GM18520 (cell line): Measurements from ENCODE around the gene NHERF2.
"Not testable (repeated sequence)": the region's sequence is repeated elsewhere in the genome, so short reads cannot be mapped to it uniquely, and the experiment has no call there.

ENCODE experiments used
- ATAC-seq: cut with Tn5 transposase; IDR thresholded peaks from one replicate; pipeline ENCODE4 v1.9.1; 2021; ENCODE audit not compliant: unreplicated experiment

NHERF2 gene

DNA sequence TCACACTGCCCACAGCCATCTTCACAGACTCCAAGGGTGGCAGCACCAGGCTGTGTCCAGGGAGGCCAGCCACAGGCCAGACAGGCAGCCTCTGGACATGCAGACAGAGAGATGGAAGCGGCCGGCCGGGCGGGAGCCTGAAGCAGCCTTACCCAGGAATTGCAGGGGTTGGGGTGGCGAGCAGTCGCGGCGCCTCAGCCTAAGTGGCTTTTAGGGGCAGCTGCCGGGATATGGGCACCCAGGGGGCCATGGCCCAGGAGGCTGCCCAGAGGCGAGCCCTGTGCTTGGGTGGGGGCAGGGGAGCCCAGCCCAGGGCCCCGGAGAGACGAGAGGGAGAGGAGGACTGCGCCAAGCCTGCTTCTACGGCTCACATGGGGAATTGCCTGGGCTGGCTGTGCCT lies 1.5 kb upstream of the NHERF2 start:
- no peak for ATAC-seq

DNA sequence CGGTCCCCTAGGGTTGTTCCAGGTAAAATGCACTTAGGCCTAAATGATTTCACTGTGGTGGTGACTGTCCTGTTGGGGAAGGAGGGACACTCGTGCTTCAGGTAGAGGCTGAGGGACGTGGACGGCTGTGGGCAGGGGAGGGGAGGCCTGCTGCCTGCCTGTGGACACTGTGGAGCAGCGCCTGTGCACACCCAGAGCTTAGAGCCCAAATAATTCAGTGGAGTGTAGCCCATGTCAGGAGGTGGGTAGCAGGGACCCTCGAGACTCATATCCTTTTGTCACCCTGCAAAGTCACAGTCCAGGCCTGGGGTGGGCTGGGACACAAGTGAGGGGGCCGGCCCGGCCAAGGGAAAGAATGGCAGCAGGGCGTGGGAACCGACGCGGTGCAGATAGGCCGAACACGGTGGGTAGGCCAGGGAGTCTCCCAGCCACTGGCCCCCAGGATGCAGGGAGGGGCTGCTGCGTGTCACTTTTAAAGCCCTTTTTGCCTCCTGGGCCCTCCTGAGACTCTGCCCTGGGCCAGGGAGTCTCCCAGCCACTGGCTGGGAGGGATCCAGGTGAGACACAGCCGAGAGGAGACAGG lies 733 bp upstream of the NHERF2 start:
- no peak for ATAC-seq

DNA sequence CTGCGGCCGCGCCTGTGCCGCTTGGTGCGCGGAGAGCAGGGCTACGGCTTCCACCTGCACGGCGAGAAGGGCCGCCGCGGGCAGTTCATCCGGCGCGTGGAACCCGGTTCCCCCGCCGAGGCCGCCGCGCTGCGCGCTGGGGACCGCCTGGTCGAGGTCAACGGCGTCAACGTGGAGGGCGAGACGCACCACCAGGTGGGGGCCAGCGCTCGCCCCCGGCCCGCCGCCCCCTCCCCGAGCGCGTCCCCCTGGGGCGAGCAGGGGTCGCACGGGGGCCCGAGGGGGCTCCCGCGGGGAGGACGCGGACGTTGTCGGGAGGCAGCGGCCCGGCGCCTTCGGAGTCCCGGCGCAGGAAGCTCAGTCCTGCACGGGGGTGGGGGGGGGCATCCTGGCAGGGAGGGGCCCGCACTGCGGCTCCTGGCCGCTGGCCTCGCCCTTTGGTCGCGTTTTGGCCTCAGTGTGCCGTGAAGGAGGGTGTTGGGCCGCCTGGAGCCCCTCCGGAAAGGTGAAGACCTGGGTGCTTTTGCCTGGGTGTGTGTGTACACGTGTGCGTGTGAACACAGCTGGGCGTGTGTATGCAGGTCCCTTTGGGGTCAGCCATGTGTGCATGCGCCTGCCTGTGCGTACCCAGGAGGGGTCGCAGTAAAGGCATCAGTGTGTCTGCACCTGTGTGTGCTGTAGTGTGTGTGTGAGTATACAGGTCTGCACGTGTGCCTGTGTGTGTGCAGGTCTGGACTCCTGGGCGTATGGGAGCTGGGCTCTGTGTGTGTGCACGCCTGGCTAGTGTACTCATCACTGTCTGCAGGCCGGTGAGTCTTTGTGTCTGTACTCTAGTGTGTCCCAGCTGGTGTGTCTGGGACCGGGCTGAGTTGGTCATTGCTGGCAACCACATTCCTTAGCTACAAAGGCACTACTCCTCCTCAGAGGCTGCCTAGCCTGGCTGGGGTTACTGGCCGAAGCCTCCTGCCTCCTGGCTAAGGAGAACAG lies 615 bp downstream of the NHERF2 start:
- no peak for ATAC-seq

DNA sequence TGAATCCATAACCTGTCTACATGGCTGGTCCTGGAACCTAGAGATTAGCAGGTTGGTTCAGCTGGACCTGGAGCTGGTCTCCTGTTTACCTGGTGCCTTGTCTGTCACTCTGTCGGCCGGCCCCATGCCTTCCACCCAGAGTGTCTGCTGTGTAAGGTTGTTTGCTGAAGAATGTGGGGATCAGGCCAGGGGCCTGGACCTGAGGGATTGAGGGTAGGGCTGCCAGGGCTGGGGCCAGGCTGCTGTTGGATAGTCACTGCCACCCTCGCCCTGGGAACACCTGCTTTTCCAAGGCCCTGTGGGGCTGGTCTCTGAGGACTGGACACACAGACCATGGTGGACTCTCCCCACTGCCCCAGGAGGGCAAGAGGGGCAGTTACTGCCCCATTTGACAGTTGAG lies 1.4 kb downstream of the NHERF2 start:
- ATAC-seq: no peak

DNA sequence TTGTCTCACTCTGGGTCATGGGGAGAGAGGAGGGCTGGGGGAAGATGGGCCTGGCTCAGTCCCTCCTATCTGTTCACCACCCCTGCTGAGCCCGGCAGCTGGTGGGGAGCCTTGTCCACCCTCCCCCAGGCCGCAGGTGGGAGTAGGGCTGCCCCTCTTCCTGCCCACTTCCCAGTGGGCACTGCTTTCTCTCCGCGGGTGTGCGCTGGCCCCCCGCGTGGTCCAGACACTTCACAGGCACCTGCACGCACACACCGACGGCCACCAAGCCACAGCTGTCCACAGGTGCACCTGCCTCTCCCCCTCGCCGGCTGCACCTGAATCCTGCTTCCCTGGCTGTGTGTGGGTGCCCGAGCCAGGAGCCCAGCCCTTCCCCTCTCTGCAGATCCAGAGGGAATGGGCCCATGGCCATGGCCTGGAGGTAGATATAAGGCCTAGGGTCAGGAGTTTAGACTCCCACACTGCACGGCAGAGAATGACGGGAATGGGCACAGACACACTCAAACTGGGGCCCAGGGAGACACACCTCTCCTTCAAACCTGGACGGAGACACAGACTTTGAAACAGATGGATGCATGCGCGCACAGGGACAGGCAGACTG lies 2.0 kb downstream of the NHERF2 start:
- no peak for ATAC-seq

DNA sequence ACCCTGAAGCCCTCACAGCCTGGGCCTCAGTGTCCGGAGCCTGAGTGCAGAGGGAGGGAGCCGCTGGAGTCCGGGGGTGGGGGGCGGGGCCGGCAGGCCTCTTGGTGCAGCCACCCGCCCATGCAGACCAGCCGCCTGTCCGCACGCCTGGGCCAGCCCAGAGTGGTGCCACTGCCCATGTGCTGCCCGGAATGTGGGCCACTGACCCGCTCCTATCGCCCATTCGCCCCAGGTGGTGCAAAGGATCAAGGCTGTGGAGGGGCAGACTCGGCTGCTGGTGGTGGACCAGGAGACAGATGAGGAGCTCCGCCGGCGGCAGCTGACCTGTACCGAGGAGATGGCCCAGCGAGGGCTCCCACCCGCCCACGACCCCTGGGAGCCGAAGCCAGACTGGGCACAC lies 2.6 kb downstream of the NHERF2 start:
- ATAC-seq: no peak

DNA sequence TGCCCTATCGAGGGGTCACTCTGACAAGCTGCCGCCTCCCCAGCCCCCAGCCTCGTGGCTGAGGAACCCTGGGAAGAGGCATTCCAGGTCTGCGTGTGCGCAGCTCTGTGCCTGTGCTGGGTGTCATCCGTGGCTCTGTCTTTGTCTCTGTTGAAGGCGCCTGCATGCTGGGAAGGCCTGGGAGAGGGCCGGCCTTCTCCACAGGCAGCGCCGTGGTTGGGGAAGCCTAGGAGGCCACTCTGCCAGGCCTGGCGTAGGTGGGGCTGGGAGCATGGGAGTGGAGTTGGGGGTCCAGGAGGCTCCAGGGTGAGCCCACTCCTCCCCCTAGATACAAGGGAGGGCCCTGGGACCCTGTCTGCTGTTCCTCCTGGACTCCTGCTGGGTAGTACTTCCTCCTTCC lies 3.3 kb downstream of the NHERF2 start:
- no peak for ATAC-seq

DNA sequence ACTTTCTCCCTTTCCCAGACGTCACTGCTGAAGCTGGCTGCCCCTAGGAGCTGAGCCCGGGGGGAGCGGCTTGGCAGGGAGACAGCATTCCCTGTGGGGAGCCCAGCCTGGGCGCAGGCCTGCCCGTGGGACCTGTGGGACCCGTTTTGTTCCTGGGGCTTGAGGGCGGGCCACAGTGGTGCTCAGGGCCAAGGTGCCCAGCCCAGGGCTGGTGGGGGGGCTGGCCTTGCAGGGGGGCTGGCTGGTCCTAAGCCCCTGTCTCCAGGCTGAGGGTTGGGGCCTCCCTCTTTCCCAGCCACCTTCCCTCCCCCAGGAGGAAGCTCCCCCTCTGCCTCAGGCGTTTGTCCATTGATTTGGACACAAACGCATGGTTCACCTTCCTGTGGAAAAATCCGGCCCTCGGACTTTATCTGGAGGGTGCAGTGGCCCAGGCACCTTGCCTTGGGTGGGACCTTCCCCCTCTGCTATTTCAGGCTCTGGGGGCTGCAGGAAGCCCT lies 4.4 kb downstream of the NHERF2 start:
- ATAC-seq: no peak

DNA sequence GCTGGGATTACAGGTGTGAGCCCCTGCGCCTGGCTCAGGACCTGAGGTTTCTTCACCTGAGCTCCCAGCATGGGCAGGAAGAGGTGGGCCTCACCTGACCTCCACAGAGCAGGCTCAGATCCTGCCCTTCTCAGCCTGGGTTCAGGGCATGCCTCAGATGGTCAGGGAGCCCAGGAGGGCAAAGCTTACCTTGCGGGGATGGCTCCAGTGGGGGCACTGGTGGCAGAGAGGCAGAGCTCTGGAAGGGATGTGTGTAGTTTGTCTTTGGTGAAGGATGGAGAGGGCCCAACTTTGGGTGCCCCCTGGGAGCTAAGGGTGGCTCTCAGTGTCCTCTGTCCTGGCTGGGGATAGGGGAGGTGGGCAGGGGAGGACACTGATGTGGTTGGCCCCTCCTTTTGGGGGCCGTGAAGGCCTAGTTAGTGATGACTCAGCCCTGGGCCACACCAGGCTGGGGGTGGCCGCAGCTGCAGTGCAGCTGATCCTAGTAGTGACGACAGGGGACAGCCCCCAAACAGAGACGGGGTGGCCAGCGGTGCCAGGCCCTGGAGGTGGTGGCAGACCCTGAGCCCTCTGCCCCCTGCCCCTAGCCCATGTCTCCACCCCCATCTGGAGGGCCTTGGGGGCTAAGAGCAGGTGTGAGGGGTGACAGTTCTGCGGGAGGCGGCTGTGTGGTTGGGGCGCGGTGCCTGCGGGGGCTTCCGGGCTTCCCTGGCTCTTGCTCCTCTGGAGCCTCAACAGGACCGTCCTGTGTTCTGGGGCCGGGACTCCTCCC lies 5.8 kb downstream of the NHERF2 start:
- ATAC-seq: no peak

DNA sequence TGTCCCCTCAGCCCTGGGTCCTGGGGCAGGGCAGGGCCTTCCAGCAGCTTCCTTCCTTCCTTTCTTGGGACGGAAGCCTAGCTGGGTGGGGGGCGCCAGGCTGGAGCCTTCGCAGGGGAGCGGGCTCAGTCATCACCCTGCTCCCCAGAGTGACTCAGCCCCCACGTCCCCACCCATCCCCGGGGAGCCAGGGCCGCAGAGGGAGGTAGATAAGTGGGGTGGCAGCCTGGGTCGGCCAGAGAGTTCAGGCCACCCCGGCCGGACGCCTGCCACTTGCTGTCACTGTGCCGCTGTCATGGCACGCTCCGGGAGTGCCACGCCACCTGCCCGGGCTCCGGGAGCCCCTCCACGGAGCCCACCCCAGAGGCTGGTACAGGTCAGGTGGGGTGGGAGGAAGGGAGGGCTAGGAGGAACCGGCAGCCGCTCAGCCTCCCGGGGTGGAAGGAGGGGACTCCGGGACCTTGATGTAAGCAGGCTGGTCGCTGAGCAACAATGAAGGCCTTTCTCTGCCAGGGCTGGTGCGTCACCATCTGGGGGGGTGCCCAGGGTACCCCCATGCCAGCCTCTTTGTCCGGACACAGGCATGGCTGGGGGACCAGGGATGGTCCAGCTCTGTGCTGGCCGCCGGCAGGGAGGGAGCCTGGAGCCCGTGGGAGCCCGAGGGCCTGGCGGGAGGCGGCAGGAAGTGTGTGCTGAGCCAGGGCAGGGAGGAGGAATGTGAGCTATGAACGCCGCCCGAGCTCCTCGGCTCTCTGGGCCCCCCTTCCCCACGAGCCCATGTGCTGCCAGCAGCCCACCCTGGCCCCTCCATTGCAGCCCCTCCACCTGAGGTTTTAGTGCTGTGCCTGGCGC lies 6.6 kb downstream of the NHERF2 start:
- no peak for ATAC-seq

DNA sequence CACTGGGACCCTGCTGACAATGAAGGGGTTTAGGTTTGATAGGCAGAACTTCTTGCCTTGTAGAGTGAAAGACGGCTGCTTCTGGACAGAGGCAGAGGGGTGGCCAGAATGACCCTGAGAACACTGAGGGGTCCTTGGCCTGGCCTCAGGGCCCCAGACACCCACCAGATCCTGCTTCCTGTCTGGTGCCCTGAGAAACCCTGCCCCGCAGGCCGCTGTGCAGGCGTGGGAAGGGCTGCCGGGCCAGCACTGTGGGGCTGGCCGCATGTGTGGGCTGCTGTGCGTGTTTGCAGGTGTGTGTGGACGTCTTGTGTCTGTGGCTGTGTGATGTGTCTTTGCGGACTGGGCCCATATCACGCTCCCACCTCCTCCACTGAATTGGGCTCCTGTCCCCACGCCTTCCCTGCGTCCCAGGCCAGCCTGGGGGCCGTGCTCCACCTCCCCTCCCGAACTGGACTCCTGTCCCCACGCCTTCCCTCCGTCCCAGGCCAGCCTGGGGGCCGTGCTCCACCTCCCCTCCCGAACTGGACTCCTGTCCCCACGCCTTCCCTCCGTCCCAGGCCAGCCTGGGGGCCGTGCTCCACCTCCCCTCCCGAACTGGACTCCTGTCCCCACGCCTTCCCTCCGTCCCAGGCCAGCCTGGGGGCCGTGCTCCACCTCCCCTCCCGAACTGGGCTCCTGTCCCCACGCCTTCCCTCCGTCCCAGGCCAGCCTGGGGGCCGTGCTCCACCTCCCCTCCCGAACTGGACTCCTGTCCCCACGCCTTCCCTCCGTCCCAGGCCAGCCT lies 7.4 kb downstream of the NHERF2 start:
- ATAC-seq: not testable (repeated sequence)

DNA sequence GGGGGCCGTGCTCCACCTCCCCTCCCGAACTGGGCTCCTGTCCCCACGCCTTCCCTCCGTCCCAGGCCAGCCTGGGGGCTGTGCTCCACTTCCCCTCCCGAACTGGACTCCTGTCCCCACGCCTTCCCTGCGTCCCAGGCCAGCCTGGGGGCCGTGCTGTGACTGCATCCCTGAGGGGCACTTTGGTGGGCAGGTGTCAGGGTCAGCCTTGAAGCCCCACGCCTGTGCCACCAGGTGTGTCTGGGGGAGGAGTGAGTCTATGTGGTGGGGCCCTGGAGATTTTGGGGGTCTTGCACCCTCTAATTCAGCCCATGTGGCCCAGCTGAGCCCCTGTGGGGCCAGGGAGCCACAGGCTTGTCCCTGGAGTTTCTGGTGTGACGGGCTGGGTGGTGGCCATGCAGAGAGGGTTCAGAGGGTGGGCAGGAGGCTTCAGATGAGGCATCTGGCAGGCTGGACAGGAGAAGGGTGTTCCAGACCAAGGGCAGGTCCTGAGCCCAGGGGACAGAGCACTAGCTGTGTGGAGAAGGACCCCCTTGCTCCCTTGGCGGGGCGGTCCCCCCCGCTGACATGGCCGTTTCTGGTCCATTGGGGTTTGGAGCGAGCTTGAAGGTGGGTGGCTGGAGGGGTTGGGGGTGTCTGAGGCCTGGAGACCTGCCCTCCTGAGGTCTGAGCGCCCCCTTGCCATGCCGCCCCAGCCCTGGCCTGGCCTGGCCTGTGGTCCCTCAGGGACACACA lies 8.2 kb downstream of the NHERF2 start:
- ATAC-seq: no peak

DNA sequence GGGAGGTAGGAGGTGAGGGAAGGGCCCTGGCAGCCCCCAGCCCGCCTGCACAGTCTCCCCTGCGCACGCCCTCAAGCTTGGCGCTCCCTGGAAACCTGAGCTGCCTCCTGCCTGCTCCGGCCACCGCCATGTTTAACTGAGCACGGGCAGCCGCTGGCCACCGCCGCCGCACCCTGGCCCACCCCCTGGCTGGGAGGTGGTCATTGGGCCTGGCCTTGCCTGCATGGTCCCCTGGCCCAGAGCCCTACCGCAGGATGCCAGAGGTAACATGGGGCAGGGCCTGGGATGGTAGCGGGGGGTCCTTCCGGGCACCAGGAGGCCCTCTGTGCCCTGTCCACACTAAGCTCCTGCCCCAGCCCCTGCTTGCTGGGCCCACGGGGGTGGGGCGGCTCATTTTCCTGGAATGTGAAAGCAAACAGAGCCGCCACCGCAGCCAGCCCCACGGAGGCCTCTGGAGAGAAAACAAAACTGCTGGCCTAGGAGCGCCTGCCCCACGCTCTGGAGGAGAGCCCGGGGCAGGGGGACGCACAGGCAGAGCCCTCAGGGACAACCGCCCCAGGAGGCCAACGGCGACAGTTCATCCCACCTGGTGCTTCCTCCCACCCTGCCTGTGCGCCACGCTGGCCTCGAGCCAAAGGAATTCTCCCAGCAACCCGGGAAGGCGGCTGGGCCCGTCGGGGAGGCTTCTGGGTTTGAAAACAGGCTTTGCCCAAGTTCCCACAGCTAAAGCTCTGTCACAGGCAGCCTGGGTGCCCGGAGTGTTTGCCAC lies 8.9 kb downstream of the NHERF2 start:
- no peak for ATAC-seq

DNA sequence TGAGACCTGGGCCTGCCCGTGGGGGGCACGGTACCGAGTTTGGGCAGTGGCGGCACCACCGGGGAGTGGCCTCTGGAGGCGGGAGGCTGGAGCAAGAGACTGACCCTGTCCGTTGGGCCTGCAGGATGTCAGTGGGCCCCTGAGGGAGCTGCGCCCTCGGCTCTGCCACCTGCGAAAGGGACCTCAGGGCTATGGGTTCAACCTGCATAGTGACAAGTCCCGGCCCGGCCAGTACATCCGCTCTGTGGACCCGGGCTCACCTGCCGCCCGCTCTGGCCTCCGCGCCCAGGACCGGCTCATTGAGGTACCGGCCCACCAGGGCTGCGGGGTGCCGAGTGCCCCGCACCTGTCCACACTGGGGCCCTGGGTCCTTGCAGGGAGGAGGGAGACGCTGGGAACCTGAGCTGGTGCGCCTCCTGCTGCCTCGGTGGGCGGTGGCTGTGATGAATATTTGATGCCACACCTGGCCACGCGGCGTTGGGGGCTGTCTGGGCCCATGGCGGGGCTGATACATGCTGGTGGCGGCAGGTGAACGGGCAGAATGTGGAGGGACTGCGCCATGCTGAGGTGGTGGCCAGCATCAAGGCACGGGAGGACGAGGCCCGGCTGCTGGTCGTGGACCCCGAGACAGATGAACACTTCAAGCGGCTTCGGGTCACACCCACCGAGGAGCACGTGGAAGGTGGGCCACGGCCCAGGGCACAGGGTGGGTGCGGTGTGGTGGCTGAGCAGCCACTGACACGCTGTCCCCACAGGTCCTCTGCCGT lies 9.7 kb downstream of the NHERF2 start:
- no peak for ATAC-seq

DNA sequence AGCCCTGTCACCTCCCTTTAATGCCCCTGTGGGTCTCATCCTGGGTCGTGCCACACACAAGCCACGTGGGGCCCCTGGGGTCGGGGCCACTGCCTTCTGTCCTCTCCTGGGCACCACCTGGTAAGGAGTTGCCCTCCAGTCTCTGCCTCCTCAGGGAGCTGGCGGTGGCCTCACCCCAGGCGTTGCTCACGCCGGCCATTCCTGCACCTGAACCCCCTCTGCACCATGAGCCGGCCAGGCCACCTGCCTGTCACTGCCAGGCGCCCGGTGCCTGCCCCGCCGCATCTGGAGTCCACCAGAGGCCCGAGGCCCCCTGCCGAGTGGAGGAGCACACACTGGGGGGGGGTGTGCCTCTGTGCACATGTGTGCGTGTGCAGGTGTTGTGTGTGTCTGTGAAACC lies 10.4 kb downstream of the NHERF2 start:
- ATAC-seq: no peak

DNA sequence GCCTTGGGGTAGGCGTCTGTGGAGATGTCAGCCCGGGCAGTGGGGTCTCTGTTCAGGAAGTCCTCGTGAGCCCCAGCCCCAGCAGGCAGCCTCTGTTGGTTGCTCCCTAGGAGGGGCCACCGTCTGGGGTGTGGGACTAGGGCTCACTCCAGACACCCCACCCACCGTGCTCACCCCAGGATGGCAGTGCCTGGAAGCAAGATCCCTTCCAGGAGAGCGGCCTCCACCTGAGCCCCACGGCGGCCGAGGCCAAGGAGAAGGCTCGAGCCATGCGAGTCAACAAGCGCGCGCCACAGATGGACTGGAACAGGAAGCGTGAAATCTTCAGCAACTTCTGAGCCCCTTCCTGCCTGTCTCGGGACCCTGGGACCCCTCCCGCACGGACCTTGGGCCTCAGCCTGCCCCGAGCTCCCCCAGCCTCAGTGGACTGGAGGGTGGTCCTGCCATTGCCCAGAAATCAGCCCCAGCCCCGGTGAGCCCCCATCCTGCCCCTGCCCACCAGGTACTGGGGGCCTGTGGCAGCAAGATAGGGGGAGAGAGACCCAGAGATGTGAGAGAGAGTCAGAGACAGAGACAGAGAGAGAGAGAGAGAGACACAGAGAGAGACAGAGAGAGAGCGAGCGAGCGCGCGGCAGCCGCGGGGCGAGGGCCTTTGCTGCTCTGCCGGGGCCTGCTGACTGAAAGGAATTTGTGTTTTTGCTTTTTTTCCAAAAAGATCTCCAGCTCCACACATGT lies 11.1 kb downstream of the NHERF2 start:
- no peak for ATAC-seq
